Measurements from ENCODE around the gene AADACL4.

Gene AADACL4

DNA sequence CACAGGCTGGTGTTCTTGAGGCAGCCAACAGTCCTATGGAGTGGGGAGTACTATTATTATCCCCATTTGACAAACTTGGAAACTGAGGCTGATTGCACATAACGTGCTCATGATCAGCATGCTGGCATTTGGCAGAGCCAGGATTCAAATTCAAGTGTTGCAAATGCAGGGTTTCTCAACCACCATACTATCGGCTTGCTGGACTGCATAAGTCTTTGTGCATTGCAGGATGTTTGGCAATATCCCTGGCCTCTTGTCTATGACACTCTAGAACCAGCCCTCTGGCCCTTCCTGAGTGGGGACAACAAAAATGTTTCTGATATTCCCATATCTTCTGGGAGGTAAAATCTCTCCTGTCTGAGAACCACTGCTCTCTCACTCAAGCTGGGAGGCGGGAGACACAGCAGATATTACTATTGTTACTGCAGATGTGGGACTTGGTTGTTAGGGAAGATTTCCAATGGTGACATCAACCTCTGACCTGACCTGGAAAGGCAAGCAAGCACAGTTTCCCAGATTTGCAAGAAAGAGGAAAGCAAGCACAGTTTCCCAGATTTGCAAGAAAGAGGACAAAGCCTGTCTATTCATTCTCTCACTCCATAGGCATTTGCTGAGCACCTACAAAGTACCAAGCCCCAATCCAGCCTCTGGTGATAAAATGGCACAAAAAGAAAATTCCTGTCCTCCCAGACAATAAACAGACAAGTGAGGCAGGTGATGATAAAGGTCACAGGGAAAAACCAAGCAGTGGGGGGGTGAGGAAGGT is 71.0 kb downstream of the AADACL4 start:
- no peak for DNase-seq

GRCh38 chr1:12715896-12716437 is 72.1 kb downstream of the AADACL4 start, which contains the start of gene AADACL3:
Gene AADACL3, plus strand, starts transcription at chr1:12716110. Its CDS starts 67 bp downstream, at chr1:12716177.
- no peak for DNase-seq
